GM21515 (cell line): ENCODE measurements around the gene CLIC3.

ENCODE experiments used
- ATAC-seq: cut with Tn5 transposase; IDR thresholded peaks from one replicate; pipeline ENCODE4 v1.9.1; 2021; ENCODE audit not compliant: unreplicated experiment

The CLIC3 gene

DNA sequence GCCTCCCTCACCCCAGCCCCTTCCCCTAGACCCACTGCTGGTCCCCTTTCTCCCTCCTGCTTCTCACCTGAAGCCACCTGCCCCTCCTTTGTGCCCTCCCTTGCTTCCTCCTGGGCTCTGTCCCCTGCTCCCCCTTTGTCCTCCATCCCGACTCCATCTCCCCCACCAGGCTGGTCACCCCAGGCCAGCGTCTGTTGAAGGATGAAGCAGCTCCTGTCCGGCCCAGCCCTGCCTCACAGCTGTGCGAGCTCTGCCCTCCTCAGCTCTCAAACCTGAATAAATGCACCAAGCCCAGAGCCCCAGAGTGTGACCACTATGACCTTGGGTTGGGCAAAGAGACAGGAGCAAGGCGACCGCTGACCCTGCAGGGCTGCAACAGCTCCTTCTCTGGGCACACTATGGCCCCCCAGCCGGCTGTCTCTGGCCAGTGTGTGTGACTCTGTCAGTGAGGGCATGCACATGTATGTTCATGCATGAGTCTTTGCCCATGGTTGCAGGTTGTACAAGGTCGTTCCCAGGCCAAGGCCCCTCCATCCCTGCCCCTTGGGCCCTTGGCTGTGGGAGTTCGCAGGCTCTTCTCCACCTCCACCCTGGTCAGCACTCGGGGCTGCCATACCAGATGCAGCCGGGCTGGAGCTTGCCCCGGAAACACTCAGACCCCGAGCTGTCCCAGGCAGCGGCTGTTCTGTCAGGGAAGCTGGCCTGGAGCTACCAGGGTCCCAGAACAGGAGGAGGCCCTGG is 41.0 kb downstream of the CLIC3 start:
- no peak for ATAC-seq

DNA sequence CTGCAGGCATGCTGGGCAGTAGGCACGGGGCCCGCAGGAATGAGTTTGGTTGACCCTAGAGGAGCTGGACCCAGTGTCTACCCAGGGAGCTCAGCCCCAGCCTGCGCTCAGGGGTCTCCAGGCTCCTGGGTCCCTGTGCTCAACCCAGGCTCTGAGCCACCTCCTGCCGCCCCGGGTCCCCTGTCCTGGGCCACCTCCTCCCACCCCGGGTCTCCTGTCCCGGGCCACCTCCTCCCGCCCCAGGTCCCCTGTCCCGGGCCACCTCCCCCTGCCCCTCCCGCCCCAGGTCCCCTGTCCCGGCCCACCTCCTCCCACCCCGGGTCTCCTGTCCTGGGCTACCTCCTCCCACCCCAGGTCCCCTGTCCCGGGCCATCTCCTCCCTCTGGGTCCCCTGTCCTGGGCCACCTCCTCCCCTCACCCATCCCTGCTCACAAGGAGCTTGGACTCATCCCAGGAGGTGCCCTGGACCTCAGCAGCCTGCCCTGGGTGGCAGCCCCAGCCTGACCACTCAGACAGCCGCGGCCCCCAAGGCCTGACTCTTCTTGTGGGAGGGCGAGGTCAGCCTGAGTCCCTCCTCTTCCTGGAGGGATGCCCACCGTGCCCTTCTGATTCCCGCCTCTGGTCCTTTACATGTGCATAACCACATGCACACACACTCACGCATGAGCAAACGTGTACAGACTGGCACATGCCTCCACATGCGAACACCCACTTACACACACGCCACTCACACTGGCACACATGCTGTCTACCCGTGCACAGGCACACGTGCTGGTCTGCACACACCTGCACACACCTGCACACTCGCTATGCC is 41.9 kb downstream of the CLIC3 start:
- no peak for ATAC-seq

DNA sequence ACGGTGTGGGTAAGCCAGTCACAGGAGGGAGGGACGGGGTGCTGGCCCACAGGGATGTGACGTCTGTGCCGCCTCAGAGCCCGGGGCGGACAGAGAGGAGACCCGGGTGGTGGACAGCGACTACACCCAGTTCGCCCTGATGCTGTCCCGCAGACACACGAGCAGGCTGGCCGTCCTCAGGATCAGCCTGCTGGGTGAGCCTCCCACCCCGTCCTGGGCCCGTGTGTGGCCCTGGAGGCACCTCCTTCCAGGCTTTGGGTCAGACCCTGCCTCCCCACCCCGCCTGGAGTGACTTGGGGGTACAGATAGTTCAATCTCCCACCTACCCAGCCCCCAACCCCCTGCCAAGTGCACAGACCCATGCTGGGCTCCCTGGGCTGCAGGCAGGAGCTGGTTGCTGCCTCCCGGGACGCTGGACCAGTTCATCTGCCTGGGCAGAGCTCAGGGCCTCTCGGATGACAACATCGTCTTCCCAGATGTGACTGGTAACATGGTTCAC is 42.5 kb downstream of the CLIC3 start:
- ATAC-seq: no peak

DNA sequence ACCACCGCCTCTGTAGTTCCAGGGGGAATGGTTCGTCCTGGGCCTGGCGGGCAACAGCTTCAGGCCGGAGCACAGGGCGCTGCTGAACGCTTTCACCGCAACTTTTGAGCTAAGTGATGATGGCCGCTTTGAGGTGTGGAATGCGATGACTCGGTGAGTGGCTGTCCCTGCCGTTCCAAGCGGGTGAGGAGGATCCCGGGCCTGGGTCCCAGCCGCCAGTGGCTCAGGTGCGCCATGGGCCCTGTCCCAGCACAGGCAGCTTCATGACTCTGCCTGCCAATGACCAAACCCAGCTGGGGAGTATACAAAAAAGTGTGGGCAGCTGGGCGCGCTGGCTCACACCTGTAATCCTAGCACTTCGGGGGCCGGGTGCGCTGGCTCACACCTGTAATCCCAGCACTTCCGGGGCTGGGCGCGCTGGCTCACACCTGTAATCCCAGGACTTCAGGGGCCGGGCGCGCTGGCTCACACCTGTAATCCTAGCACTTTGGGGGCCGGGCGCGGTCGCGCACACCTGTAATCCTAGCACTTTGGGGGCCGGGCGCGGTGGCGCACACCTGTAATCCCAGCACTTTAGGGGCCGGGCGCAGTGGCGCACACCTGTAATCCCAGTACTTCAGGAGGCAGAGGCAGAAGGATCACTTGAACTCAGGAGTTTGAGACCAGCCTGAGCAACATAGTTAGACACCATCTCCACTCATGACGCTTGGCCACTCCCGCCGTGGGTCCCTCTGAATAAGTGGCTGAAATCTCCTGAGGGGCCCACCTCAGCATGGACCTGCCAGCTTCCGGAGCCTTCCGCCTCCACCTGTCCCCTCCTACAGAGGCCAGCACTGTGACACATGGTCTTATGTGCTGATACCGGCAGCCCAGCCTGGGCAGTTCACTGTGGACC is 43.2 kb downstream of the CLIC3 start:
- no peak for ATAC-seq

DNA sequence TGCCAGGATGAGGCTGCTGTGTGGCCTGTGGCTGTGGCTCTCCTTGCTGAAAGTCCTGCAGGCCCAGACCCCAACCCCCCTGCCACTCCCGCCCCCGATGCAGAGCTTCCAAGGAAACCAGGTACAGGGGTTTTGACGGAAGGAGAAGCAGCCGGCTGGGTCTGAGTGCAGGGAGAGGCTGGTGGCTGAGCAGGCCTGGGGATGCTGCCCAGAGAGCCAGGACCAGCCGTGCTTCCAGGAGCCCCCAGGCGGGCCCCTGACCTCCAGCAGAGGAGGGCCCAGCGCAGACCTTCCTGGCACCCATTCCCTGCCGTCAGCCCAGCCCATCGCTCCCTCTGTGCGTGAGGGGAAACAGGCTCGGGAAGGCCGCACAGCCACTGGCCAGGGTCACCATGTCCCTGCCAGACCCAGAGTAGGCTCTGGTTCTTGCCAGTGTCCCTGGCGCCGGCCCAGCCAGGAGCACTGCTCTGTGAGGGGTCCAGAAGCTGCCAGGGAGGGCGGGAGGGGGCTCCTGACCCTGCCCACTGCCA is 44.0 kb downstream of the CLIC3 start:
- no peak for ATAC-seq

DNA sequence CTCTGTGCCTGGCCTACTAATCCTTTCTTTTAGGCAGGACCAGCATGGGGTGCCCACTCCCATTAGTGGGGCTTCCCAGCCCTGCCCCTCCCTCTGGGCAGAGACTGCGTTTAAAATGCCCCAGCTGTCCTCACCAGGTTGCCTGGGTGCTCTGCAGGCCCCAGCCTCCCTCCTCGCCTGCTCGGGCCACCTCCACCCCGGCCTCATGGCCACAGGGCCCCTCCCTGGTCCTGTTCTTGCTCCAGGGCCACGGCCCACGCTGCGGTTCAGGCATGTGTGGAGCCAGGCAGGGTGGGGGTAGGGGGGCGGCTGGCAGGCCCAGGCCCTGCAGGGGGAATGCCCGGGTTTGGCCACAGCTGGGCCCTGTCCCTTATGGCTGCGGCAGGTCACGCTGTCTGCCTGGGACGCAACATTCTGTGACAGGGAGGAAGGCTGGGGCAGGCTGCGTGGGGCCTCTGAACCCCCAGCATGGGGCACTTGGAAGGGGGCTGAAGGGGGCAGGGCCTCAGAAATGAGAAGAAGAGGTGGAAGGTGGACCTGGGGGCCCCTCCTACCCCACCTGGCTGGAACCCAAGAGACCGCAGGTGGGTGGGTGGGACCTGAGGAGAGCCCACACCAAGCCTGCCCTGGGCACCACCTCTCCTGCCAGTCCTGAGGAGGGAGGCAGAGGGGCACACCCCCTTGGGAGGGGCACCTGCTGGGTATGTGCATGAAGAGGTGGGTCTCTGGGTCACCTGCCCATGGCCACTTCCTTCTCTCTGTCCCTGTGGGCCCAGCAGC is 44.6 kb downstream of the CLIC3 start, which contains the start of gene LCN12:
TSS of gene LCN12 (plus strand) at position 733 of the 780 bp plus-strand sequence. CDS start 55 bp downstream, outside the sequence.
- no peak for ATAC-seq

DNA sequence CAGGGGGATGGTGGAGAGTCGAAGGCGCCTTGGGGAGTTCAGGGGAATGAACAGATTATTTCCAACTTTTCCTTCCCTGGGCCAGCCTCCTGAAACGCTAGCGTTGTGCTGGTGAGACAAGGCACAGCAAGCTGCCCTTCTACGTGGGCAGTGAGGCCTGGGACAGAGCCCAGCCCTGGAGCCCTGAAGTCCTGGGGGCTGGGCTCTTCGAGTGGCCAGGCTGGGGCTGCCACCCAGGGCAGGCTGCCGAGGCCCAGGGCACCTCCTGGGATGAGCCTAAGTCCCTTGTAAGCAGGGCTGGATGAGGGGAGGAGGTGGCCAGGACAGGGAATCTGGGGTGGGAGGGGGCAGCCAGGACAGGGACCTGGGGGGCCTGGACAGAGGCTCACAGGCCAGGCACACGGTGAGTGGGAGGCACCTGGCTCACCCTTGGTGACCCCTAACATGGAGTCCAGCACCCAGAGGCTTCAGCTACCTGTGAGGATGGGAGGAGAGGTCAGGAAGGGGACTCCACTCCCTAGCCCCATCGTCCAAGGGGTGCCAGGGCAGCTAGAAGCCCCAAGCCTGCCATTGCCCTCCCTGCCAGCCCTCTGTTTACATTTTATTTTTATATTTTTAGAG is 45.6 kb downstream of the CLIC3 start:
- ATAC-seq: no peak

DNA sequence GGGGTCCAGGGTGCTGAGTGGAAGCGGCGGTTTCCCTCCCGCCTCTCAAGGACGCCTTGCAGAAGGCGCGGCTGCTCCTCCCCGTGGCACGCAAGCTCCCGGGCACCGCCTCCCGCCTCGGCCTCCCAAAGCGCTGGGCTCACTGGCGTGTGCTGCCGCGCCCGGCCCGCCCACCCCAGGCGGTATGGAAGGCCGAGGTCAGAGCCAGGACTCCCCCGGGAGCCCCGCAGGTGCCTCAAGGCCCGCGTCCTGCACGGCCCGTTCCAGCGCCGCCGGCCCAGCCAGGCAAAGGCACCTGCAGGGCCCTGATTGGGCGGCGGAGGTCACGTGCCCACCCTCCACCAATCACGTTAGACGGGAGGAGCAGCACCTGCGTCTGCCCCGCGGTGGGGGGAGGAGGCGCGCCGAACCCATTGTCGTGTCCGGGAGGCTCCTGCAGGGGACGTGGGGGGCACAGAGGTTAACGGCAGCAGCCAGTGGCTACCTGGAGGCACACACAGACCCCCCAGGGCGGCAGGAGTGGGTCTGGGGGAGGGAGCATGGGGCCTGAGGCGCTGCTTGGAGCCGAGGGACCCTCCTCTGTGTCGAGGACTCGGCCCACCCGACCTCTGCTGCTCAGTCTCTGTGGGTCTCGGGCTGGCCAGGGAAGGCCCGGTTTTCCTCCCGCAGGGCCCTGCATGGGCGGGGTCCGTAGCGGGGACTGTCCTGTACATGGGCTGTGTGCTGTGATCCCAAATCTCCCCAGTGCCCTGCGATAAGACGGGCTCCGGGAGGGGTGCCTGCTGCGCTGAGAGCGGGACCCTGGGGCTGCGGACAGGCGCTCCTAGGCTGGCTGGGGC is 46.3 kb downstream of the CLIC3 start:
- ATAC-seq: no peak

DNA sequence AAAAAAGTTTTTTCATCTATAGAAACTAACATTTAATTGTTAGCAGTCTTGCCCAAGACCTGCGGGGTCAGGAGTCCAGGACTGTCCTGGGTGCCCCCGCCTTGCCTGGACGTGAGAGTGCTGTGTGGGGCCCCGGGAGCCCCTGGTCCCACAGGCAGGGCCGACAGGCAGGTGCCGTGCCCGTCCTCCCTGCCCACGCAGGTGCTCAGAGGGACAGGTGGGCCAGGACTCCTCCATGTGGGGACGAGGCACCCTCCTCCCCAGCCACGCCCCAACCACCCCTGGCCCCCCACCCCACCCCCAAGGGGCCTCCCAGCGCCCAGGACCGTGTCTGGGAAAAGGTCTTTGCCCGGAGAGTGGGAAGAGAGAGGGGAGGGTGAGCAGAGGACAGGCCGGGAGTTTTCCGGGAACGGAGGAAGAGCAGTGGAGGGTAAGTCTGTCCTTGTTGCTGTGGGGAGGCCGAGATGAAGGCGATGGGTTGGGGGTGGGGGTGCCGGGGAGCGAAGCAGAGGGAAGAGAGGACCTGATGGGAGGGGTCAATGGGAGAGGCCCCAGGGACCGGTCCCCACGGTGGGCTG is 47.0 kb downstream of the CLIC3 start:
- ATAC-seq: no peak

DNA sequence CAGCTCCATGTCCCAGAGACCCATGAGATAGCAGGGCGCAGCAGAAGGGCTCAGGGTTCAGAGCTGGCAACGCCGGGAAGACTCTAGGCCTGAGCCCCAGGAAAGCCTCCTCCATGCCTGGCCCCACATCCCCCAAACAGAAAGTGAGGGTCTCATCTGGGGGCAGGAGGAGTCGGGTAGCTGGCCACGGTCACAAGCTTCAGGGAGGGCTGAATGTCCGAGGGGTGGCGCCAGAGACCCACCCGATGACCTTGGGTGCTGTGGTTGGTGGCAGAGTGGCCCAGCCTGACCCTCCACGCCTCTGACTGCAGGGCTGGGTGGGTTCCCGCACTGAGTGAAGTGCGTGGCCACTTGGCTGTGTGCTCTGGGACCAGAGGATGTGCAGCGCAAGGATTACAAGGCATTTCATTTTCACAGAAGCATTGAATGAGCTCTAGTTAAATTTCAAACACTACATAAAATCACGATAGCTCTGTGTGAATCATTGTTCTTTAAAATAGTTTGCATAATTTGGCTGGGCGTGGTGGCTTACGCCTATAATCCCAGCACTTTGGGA is 48.3 kb downstream of the CLIC3 start:
- no peak for ATAC-seq

DNA sequence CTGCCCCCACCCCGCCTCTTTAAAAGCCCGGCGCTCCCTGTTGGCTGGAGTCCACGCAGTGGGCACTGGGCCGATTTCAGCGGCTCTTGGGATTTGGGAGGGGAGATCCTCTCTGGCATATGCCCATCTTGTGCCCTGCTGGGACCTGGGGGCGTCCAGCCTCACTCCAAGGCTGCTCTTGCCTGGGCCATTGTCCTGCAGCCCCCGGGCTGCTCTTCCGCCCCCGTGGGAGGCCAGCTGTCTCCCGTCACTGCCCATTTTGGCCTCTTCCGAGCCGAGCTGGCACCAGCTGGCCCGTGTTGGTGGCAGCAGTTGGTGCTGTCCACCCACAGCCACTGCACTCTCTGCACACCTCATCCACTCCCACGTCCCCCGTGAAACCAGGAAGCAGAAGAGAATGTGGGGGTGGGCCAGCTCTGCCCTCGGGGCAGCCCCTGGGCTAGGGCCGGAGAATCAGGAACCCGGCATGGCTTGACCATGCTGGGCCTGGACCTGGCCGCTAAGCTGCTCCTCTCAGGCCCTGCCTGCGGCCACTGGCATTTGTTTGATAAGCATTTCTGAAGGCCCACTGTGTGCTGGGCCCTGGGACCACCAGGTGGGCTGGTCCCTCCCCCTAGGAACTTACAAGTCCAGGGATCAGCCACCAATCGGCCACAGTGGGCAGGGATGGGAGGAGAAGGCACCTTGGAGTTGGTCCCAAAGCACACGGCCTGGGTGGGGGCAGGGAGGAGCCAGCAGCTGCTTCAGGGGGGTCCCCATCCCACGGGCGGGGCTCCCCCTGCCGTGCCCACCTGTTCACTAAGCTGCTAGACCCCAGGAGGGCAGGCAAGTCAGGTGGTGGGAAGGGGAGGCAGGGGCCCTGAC is 49.1 kb downstream of the CLIC3 start:
- no peak for ATAC-seq

DNA sequence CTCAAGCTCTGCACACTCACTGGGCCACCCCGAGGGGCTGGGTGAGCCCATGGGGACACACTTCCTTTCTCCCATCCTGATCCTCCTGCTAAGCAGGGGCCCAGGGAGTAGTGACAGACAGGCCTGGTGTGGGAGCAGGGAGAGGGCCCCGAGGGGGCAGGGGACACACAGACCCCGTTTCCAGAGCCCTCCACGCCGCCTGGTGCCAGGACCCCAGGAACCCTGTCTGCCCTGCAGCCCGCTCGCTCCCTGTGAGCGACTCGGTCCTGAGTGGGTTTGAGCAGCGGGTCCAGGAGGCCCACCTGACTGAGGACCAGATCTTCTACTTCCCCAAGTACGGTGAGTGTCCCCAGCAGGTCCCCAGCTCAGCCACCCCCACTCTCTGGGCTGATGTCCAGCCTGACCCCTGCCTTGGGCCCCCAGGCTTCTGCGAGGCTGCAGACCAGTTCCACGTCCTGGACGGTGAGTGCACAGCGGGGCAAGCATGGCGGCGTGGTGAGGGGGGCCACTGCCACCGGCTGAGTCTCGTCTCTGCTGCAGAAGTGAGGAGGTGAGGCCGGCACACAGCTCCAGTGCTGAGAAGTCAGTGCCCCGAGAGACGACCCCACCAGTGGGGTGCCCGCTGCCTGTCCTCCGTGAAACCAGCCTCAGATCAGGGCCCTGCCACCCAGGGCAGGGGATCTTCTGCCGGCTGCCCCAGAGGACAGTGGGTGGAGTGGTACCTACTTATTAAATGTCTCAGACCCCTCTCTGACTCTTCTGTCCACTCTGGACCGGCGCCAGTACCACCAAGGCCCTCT is 49.9 kb downstream of the CLIC3 start:
- ATAC-seq: no peak

DNA sequence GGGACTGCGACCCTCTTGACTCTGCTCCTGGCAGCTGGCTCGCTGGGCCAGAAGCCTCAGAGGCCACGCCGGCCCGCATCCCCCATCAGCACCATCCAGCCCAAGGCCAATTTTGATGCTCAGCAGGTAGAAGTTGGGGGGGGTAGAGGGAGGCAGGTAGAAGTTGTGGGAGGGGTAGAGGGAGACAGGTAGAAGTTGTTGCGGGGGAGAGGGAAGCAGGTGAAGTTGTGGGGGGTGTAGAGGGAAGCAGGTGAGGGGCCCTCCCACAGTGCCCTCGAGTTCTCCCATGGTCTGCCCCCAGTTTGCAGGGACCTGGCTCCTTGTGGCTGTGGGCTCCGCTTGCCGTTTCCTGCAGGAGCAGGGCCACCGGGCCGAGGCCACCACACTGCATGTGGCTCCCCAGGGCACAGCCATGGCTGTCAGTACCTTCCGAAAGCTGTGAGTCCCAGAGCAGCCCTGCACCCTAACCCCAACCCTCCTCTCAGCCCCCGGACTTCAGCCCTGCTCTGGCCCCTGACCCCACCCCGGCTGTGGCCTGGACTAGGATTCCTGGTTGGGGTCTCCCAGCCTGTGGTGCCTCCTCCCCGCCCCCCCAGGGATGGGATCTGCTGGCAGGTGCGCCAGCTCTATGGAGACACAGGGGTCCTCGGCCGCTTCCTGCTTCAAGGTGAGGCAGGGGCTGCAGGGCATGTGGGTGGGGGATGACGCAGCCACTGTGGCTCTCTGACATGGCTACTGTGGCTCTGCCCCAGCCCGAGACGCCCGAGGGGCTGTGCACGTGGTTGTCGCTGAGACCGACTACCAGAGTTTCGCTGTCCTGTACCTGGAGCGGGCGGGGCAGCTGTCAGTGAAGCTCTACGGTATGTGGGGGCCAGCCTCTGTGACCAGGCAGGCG is 50.8 kb downstream of the CLIC3 start:
- ATAC-seq: no peak
